Erythroblast (primary cell): ENCODE data around the gene ACOX2.
"Not testable (repeated sequence)": the region's sequence is repeated elsewhere in the genome, so short reads cannot be mapped to it uniquely, and the experiment has no call there.

Experiments used
- DNase-seq, 2 experiments: peaks; one replicate each; lab custom pipeline; 2025; lab: John Stamatoyannopoulos, UW
- GATA1 ChIP-seq: IDR thresholded peaks from 2 replicates; pipeline ENCODE4 v1.6.1; 2011; ENCODE audit warnings: low read depth, mild to moderate bottlenecking, control low read depth, low read length, moderate library complexity
- POLR2A ChIP-seq: IDR thresholded peaks from 2 replicates; pipeline ENCODE4 v1.6.1; 2011; ENCODE audit warnings: mild to moderate bottlenecking, low read length

Gene ACOX2

DNA sequence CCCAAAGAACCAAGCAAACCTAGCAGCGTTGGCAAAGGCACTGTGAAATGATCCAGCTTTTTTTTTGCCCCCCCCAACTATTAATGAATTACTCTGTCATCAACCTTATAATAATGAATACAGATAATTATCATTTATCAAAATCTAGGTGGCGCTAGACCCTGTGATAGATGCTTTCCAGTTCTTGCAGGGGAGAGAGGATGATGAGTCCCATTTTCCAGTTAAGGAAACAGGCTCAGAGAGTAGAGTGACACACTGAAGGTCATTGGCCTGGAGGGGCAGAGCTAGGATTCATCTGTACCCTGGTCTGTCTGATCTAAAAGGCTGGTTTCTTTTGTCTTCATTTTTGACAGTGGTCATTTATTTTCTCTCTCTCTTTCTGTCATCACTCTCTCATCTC is 5.0 kb downstream of the ACOX2 start:
- DNase-seq: no peak
- TF ChIP-seq GATA1 (no peak), POLR2A (no peak)

DNA sequence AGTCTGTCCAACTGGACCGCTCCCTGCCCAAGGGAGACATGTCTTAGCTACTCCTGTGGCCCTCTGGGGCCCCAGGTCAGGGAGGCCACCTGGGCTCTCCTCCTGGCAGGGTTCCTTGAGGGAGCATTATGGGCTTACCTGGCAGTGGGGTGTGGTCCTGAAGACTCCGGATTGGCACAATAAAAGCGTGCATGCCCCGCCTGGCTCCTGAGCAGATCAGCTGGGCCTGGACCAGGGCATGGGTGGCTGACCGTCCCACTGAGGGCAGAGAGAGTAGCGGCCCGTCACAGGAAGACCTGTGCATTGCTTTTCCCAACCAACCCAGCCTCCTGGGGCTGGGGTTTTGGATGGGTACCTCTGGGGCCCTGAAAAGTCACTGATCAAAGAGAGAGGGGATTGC is 5.4 kb downstream of the ACOX2 start:
- TF ChIP-seq POLR2A: no peak
- TF ChIP-seq GATA1: no peak
- no peak for DNase-seq

DNA sequence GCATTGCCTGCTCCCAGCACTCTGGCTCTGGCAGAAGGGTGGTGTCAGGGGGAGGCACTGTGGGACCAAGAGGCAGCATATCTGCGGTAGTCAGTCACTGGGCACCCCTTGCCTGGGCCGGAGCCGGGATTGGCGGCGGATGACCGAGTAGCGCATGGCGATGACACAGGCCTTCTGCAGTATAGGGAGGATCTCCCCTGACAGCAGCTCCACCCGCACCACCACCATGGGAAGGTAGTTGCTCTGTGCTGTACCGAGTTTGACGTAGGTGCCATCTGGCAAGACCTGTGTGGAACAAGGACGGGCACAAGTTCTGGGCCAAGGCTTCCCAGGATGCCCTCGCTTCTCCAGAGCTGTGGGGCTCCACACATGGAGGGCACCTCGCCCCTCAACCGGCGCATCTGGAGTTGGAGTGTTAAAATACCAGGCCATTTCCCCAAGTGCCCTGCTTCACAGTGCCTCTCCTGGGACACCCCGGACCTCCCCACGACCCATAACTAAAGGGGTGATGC is 6.6 kb downstream of the ACOX2 start:
- DNase-seq: no peak
- no peak for TF ChIP-seq GATA1

DNA sequence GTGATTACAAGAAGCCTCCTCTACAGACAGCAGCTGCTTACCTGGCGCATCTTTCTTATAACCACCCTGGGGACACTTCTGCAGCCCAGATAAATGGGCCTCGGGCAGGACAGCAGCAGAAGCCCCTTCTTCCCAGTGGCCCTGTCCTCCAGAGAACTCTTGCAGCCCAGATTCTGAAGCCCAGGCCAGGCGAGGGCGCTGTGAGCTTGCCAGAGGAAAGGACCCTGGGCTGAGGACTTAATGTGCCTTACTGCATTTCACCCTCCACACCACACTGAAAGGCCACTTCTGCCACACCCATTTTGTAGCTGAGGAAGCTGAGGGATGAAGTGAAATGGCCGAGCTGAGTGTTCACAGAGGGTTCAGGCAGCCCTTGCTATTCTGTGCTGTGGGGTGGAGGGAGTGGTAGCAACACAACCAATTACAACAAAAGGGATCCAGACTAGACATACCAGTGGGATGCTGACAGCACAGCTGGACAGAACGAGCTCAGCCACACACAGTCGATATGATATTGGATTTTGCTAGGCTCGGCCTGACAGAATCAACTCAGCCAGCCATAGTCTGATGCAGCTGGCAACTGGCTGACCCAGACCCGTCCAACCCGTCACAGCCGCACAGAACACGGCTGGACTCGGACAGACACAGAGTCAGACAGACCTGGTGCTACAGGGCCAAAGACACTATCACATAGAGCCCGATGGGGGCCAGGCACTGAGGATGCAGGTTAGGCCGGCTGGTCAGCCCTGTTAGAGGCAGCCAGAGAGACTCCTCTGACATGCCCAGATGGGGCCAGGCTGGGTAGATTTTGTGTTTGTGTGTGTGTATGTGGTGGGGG is 7.3 kb downstream of the ACOX2 start:
- peak; percentile 42 to 44 for DNase-seq
- TF ChIP-seq POLR2A: no peak
- no peak for TF ChIP-seq GATA1

DNA sequence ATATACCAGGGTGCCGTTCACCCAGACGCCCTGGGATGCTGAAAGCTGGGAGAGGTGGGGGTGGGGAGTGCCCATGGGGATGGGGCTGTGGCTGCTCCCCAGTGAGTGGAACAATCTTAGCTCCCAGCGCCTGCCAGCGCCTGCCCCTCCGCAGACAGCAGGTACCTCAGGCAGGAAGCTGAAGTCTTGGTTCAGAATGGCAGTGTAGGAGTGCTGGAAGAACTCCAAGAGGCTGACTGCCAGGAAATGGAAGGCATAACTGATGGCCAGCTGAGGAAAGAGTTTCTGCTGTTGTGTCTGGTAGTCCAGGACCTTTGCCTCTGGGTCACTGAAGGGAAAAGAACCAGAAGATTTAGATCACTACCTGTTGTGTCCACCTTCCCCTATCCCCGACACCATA is 8.4 kb downstream of the ACOX2 start:
- no peak for DNase-seq
- TF ChIP-seq POLR2A (no peak), GATA1 (no peak)

DNA sequence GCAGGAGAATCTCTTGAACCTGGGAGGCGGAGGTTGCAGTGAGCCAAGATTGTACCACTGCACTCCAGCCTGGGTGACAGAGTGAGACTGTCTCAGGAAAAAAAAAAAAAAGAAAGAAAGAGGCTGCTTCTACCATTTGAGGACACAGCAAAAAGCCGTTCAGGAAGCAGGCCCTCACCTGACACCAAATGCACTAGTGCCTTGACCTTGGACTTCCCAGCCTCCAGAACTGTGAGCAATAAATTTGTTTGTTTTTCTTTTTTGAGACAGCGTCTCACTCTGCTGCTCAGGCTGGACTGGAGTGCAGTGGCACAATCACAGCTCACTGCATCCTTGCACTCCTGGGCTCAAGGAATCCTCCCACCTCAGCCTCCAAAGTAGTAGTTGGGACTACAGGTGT is 9.6 kb downstream of the ACOX2 start:
- DNase-seq: not testable (repeated sequence)

DNA sequence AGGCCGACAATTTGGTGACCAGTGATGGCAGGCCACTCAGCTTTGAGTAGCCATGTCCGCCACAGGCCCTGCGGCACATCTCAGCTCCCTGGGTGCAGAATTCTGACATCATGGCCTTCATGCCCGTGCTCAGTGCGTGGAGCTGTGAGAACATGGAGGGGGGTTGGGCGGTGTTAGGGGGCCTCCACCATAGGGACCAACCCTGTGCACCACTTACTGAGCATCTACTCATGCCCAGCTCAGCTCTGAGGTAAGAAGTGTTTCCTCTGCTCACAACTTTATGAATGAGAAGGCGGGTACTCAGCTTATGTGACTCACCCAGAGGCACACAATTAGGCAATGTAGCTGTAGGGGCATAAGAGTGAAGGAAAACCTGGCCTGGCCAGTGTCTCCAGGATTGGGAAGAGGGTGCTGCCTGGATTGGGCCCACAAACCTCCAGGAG is 10.5 kb downstream of the ACOX2 start:
- TF ChIP-seq POLR2A (no peak), GATA1 (no peak)
- DNase-seq: peak; percentile 17 to 31

DNA sequence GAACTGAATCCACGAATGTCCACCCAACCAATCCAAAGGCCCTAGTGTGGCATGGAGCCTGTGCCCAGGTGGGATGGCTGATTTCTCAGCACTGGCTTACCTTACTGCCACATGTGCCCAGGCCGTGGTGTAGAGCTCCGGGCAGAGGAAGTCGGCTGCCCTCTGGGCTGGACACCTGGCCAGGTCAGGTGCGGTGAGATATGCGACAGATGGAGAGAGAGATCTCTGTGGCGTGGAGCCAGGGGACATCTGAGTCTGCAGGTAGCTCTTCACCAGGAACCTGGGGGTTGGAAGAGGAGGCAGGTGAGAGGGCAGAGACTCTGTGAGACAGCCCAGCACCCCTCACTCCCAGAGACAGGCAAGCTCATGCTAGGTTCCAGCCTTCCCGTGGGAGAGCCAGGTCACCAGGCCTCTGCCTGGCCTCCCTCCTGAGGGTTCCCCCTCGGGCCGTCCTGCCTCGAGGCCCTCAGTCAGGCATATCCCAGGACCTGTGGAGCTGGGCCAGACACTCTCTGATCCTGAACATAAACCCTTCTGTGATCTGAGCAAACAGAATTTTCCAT is 12.6 kb downstream of the ACOX2 start:
- no peak for DNase-seq
- TF ChIP-seq GATA1 (no peak), POLR2A (no peak)

DNA sequence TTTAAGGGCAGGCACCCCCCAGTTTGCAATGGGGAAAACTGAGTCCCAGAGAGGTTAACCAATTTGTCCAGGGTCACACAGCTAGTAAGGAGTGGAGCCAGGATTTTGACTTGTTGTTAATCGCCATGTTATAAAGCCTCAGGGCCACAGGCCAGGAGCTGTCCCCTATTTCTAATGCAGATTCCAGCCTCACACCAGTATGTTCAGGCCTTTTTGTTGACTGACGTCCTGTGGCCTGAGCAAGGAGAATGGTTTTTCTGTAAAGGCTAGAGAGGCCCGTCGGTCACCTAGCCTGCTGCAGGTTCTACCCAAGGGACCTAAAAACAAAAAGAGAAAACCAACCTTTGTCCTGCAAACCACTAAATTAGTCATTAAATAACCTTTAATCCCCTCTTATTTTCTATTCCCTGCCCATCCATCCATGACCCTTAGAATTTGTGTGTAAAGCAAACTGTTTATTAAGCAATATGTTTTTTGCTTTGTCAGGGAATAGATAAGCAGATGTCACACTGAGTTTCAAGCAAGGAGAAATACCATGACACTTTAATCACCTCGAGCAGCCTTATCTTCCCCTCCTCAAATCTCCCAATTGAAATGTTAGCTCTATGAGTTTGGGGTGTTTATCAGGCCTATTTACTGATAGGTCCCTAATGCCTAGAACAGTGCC is 14.1 kb downstream of the ACOX2 start:
- DNase-seq: peak; percentile 87 to 94
- peak; percentile 55 for TF ChIP-seq GATA1
- TF ChIP-seq POLR2A: no peak

DNA sequence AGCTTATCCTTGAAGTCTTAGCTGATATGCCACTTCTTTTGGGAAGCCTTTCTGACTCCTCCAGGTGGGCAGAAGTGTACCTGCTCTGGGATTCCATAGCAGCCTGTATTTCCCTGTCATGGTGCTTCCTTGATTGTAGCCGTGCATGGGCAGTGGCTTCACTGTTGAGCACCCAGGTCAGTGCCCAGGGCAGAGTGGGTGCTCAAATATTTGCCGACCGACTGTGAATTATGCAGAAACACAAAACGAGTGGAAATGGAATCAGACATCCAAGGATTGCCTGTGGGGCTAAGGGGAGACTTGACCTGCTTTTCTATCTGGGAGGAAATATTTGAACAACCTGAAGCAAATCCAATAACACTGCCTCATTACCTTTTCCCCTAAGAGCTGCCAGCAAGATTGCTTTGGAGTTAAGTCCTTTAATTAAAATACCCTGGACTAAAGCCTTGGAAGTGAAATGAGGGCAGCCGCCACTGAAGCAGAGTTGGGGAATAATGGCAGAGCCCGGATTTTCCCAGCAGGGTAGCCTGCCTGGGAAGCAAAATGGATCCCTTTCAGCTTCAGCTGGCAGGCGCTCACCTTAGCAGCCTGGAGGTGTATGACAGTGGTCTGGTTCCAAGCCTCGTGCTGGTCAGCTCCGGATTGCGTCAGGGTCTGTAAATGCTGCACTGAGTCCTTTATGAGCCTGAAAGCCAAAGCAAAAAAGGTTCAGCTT is 14.9 kb downstream of the ACOX2 start:
- DNase-seq: peak; percentile 25 to 49
- no peak for TF ChIP-seq GATA1
- TF ChIP-seq POLR2A: no peak

DNA sequence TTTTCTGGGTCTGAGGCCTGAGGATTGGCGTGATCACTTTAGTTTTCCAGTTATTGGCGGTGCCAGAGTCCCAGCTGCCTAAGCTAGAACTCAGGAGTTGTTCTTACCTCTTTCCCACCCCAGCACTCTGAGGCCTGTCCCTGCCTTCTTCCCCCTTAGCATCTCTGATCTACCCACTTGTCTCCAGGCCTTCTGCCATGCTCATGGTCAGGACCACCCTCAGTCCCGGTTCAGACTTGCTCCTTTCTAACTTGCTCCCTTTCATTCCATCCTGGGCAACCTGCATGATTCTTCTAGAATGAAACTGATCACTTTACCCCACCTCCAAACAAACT is 15.7 kb downstream of the ACOX2 start:
- TF ChIP-seq GATA1 (no peak), POLR2A (no peak)
- DNase-seq: no peak

DNA sequence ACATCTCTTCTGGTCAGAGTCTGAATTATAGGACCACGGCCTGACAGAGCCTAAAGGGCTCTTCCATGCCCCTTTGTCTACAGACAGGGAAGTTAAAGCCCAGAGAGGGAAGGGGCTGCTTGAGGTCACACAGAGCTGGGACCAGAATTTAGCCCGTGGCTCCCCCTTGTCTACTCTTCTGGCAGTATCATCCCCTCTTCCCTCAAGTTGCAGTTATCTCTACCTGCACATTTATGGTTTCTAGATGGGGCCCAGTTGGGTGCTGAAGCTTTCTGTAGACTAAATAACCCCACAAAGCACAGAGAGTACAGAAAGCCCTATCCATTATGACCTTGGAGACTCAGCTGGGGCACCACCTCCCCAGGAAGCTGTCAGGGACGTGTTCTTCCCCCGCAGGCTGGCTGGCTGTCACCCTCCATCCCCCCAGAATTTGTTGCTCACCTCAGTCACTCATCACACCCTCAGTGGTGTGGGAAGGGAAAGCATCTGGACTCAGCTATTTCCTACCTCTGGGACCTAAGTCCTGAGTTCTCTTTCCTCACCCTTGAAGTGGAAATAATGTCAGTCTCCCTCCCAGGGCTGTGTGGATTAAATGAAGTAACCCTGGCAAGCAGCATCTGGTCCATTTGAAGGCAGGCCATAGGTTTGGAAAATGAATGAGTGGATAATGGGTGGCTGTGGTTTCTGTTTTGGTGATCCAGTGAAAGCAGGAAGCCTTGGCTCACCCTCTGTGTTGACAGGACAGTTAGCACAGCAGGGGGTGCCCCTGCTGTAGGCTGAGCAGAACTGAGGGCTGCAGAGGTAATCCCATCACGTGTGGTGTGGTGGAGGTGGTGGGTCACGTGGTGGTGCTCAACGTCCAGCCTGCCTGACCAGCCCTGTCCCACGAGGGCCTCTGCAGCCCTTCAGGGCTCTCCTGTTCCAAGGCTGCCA is 16.3 kb downstream of the ACOX2 start:
- TF ChIP-seq POLR2A (no peak), GATA1 (no peak)
- peak; percentile 76 to 88 for DNase-seq

DNA sequence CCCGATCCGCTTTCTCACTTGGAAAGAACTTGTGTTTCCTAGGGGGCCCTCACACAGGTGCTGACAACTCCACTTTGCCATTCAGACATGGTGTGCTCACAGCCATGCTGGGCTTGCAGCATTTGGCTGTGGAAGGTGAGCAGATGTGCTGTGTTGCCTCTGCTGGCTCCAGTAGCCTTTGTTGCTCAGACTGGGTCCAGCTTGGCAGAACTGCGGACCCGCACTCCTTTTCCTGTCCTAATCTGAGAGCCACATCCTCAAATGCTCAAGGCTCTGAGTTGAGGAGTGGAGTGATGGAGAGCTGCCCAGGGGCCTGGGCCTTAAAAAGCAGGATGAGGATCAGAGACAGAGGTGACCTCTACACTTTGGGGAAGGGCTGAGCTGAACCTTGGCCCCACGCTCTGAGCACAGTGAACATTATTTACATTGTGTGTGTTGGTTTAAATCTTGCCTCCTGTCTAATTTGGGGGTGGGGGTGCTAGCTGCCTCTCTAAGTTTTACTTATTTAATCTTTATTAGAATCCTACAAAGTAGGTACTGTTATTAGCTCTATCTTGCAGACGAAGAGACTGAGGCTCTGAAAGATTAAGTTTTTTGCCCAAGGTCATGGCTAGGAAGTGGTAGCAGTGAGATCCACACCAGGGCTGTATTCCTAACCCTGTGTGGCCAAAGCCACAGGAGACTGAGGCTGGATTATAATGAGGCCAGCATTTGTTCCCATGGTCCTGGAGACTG is 17.2 kb downstream of the ACOX2 start:
- TF ChIP-seq GATA1: no peak
- TF ChIP-seq POLR2A: no peak

More for the DNA sequence above, 17.2 kb downstream of the ACOX2 start:
- DNase-seq: no peak
